Measurements from ENCODE around the gene TMEM269.
A peak's percentile ranks its signal among the peaks of the same experiment; 100 is the strongest.

TMEM269 gene

GRCh38 chr1:42753070-42753469 lies 31.7 kb upstream of the TMEM269 start:
- no peak for DNase-seq
- Histone ChIP-seq H3K4me2 (ENCODE audit: low read depth, low read length) (no peak overlapping the region), H2AFZ (ENCODE audit: low read length) (no peak overlapping the region)

GRCh38 chr1:42756956-42757891 lies 27.6 kb upstream of the TMEM269 start:
- H3K79me2 ChIP-seq (ENCODE audit: low read length), result no peaks in the 10 kb centered on the region
- no peaks in the 10 kb centered on the region for H3K9me2 ChIP-seq (replicated peaks; ENCODE audit: insufficient read depth, low read length)
- no peak overlapping the region for H3K4me2 ChIP-seq (ENCODE audit: low read depth, low read length)
- H3K9me3 ChIP-seq (replicated peaks; ENCODE audit: insufficient read depth, low read length), result no peaks in the 10 kb centered on the region
- H3K36me3 ChIP-seq (replicated peaks; ENCODE audit: insufficient read depth, low read length), result no peaks in the 10 kb centered on the region
- H3K4me3 ChIP-seq (ENCODE audit: low read length), result no peak overlapping the region
- H2AFZ ChIP-seq (ENCODE audit: low read length), result peak overlapping the region; percentile 29; the same call in 1 of the 2 replicates
- H3K27me3 ChIP-seq (replicated peaks; ENCODE audit: insufficient read depth, low read length), result no peaks in the 10 kb centered on the region
- TF ChIP-seq EZH2phosphoT487 (IDR thresholded peaks at IDR 0.05; ENCODE audit: low read length) (no peak), EZH2 (optimal IDR thresholded peaks at IDR 0.05; ENCODE audit: low read depth, low read length) (no peak), CTCF (IDR thresholded peaks at IDR 0.05; ENCODE audit: low read length) (peak; percentile 75)
- no peaks in the 10 kb centered on the region for H3F3A ChIP-seq (ENCODE audit: insufficient read depth, low read length)
- no peak overlapping the region for H3K9ac ChIP-seq (ENCODE audit: low read length)
- H3K4me1 ChIP-seq (ENCODE audit: low read length), result no peaks in the 10 kb centered on the region
- H3K27ac ChIP-seq (ENCODE audit: low read length), result no peak overlapping the region
- peak; percentile 67 for DNase-seq
- no peaks in the 10 kb centered on the region for H4K20me1 ChIP-seq (ENCODE audit: insufficient read depth, low read length)

More at GRCh38 chr1:42753070-42753469, 31.7 kb upstream of the TMEM269 start:
- H3K4me3 ChIP-seq (ENCODE audit: low read length), result no peak overlapping the region
- H3K79me2 ChIP-seq (ENCODE audit: low read length), result no peaks in the 10 kb centered on the region
- no peaks in the 10 kb centered on the region for H3F3A ChIP-seq (ENCODE audit: insufficient read depth, low read length)
- no peaks in the 10 kb centered on the region for H3K9me2 ChIP-seq (replicated peaks; ENCODE audit: insufficient read depth, low read length)
- no peaks in the 10 kb centered on the region for H3K9me3 ChIP-seq (replicated peaks; ENCODE audit: insufficient read depth, low read length)
- H3K4me1 ChIP-seq (ENCODE audit: low read length), result no peaks in the 10 kb centered on the region
- no peaks in the 10 kb centered on the region for H3K27me3 ChIP-seq (replicated peaks; ENCODE audit: insufficient read depth, low read length)
- H3K36me3 ChIP-seq (replicated peaks; ENCODE audit: insufficient read depth, low read length), result no peaks in the 10 kb centered on the region
- no peak for TF ChIP-seq EZH2phosphoT487 (IDR thresholded peaks at IDR 0.05; ENCODE audit: low read length)
- TF ChIP-seq EZH2 (optimal IDR thresholded peaks at IDR 0.05; ENCODE audit: low read depth, low read length), result no peak
- no peak for TF ChIP-seq CTCF (IDR thresholded peaks at IDR 0.05; ENCODE audit: low read length)
- no peak overlapping the region for H3K9ac ChIP-seq (ENCODE audit: low read length)
- no peak overlapping the region for H3K27ac ChIP-seq (ENCODE audit: low read length)
- no peaks in the 10 kb centered on the region for H4K20me1 ChIP-seq (ENCODE audit: insufficient read depth, low read length)

GRCh38 chr1:42757892-42758275 lies 26.9 kb upstream of the TMEM269 start:
- H3K9me3 ChIP-seq (replicated peaks; ENCODE audit: insufficient read depth, low read length), result no peaks in the 10 kb centered on the region
- H3K9me2 ChIP-seq (replicated peaks; ENCODE audit: insufficient read depth, low read length), result no peaks in the 10 kb centered on the region
- no peak overlapping the region for H3K4me2 ChIP-seq (ENCODE audit: low read depth, low read length)
- no peaks in the 10 kb centered on the region for H3K27me3 ChIP-seq (replicated peaks; ENCODE audit: insufficient read depth, low read length)
- no peak overlapping the region for H3K9ac ChIP-seq (ENCODE audit: low read length)
- no peaks in the 10 kb centered on the region for H3F3A ChIP-seq (ENCODE audit: insufficient read depth, low read length)
- DNase-seq, result no peak
- H3K79me2 ChIP-seq (ENCODE audit: low read length), result no peaks in the 10 kb centered on the region
- H3K36me3 ChIP-seq (replicated peaks; ENCODE audit: insufficient read depth, low read length), result no peaks in the 10 kb centered on the region
- no peaks in the 10 kb centered on the region for H4K20me1 ChIP-seq (ENCODE audit: insufficient read depth, low read length)
- no peak overlapping the region for H3K27ac ChIP-seq (ENCODE audit: low read length)
- no peak overlapping the region for H2AFZ ChIP-seq (ENCODE audit: low read length)
- TF ChIP-seq CTCF (IDR thresholded peaks at IDR 0.05; ENCODE audit: low read length) (no peak), EZH2phosphoT487 (IDR thresholded peaks at IDR 0.05; ENCODE audit: low read length) (no peak), EZH2 (optimal IDR thresholded peaks at IDR 0.05; ENCODE audit: low read depth, low read length) (no peak)
- H3K4me1 ChIP-seq (ENCODE audit: low read length), result no peaks in the 10 kb centered on the region
- no peak overlapping the region for H3K4me3 ChIP-seq (ENCODE audit: low read length)

All from MM.1S (cell line).